ENCODE data around the gene VASP. TPM values are rescaled to one million over a fixed set of nuclear protein-coding genes. Genes with fewer than 3 reads are reported as not detected.

VASP gene
- total RNA-seq, 6 experiments from 2014 or later: 179 to 199 (median 185) TPM

- DNase-seq: no peak
- Mint-ChIP-seq H3K4me1 (ENCODE audit: low read depth) (peaks cover 15% of the 10 kb centered on the region), H3K27me3 (ENCODE audit: insufficient read depth) (no peaks in the 10 kb centered on the region)
Observed at GRCh38 chr19:45564131-45564780, 57.0 kb downstream of the VASP start.

GRCh38 chr19:45567609-45568008 lies 60.3 kb downstream of the VASP start:
- H3K36me3 Mint-ChIP-seq (ENCODE audit: low read depth): peaks cover 7% of the 10 kb centered on the region; the same call in 1 of the 2 replicates
- H3K4me3 Mint-ChIP-seq: no peak overlapping the region
- no peaks in the 10 kb centered on the region for H3K9me3 Mint-ChIP-seq
- peak overlapping the region; percentile 19 for H3K27ac Mint-ChIP-seq
- H3K27me3 Mint-ChIP-seq (ENCODE audit: insufficient read depth): no peaks in the 10 kb centered on the region; the same call in 1 of the 2 replicates
- peaks cover 24% of the 10 kb centered on the region for H3K4me1 Mint-ChIP-seq (ENCODE audit: low read depth)
- DNase-seq: no peak
- no peak for TF ChIP-seq CTCF (IDR thresholded peaks at IDR 0.05)

More at GRCh38 chr19:45564131-45564780, 57.0 kb downstream of the VASP start:
- Mint-ChIP-seq H3K36me3 (ENCODE audit: low read depth) (no peaks in the 10 kb centered on the region), H3K9me3 (no peaks in the 10 kb centered on the region), H3K27ac (no peak overlapping the region), H3K4me3 (no peak overlapping the region)
- TF ChIP-seq CTCF (IDR thresholded peaks at IDR 0.05): no peak

- Mint-ChIP-seq H3K27ac (peak overlapping the region; percentile 82), H3K36me3 (ENCODE audit: low read depth) (peaks cover 7% of the 10 kb centered on the region; the same call in 1 of the 2 replicates), H3K27me3 (ENCODE audit: insufficient read depth) (no peaks in the 10 kb centered on the region; the same call in 1 of the 2 replicates), H3K9me3 (no peaks in the 10 kb centered on the region), H3K4me1 (ENCODE audit: low read depth) (peaks cover 19% of the 10 kb centered on the region), H3K4me3 (peak overlapping the region; percentile 37)
- TF ChIP-seq CTCF (IDR thresholded peaks at IDR 0.05): no peak
- DNase-seq: peak; percentile 62
Observed at GRCh38 chr19:45568732-45569131, 61.5 kb downstream of the VASP start.

- TF ChIP-seq CTCF (IDR thresholded peaks at IDR 0.05): peak; percentile 87
- H3K4me3 Mint-ChIP-seq: no peak overlapping the region
- peak overlapping the region; percentile 82 for H3K27ac Mint-ChIP-seq
- H3K36me3 Mint-ChIP-seq (ENCODE audit: low read depth): peaks cover 7% of the 10 kb centered on the region; the same call in 1 of the 2 replicates
- peaks cover 19% of the 10 kb centered on the region for H3K4me1 Mint-ChIP-seq (ENCODE audit: low read depth)
- no peak for DNase-seq
- H3K27me3 Mint-ChIP-seq (ENCODE audit: insufficient read depth): no peaks in the 10 kb centered on the region; the same call in 1 of the 2 replicates
- H3K9me3 Mint-ChIP-seq: no peaks in the 10 kb centered on the region
Observed at GRCh38 chr19:45569619-45570421, 62.5 kb downstream of the VASP start.

GRCh38 chr19:45571457-45572220 lies 64.4 kb downstream of the VASP start:
- no peak overlapping the region for H3K27ac Mint-ChIP-seq

More at GRCh38 chr19:45571457-45572220, 64.4 kb downstream of the VASP start:
- TF ChIP-seq CTCF (IDR thresholded peaks at IDR 0.05): no peak
- H3K9me3 Mint-ChIP-seq: no peaks in the 10 kb centered on the region
- no peaks in the 10 kb centered on the region; the same call in 1 of the 2 replicates for H3K27me3 Mint-ChIP-seq (ENCODE audit: insufficient read depth)
- H3K4me1 Mint-ChIP-seq (ENCODE audit: low read depth): peaks cover 24% of the 10 kb centered on the region
- H3K36me3 Mint-ChIP-seq (ENCODE audit: low read depth): peaks cover 10% of the 10 kb centered on the region
- no peak for DNase-seq
- H3K4me3 Mint-ChIP-seq: no peak overlapping the region
